ENCODE data around the gene CST8. TPM values are rescaled to one million over a fixed set of nuclear protein-coding genes. Genes with fewer than 3 reads are reported as not detected.

The CST8 gene
- total RNA-seq, 1 donor from 2014 or later = not detected

GRCh38 chr20:23475395-23475794 is 15.5 kb upstream of the CST8 start:
- H3K4me3 Mint-ChIP-seq (ENCODE audit: unreplicated experiment) = no peak overlapping the region
- no peak overlapping the region for H3K27ac Mint-ChIP-seq (ENCODE audit: unreplicated experiment)
- no peaks in the 10 kb centered on the region for H3K36me3 Mint-ChIP-seq (ENCODE audit: unreplicated experiment)
- H3K27me3 Mint-ChIP-seq (ENCODE audit: unreplicated experiment) = peaks cover 11% of the 10 kb centered on the region
- TF ChIP-seq CTCF (IDR thresholded peaks at IDR 0.05) = no peak
- H3K4me1 Mint-ChIP-seq (ENCODE audit: unreplicated experiment) = no peaks in the 10 kb centered on the region
- DNase-seq (ENCODE audit: extremely low spot score, unreplicated experiment) = no peak
- H3K9me3 Mint-ChIP-seq (ENCODE audit: unreplicated experiment) = no peaks in the 10 kb centered on the region

DNA sequence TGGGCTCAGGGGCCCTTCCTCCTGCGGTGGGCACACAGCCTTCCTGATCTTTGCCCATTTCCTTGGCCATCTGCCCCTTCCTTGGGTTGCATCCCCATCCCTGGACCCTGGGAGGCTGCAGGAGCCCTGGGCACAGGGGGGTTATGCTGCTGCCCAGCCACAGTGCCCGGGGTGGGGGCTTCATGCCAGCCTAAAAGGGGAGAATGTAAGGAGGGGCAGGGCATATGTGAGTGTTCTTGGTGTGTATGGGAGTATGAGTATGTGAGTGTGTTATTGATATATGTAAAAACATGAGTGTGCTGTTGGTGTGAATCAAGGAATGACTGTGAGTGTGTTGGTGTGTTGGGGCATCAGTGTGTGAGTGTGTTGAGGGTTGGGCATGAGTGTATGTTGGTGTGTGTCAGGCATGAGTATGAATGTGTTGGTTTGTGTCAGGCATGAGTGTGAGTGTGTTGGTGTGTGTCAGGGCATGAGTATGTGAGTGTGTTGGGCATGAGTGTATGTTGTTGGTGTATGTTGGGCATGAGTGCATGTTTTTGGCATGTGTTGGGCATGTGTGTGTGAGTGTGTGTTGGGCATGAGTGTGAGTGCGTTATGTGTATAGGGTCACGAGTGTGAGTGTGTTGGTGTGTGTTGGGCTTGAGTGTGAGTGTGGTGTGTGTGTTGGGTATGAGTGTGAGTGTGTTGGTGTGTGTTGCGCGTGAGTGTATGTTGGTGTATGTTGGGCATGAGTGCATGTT is 14.7 kb upstream of the CST8 start:
- no peaks in the 10 kb centered on the region for H3K4me1 Mint-ChIP-seq (ENCODE audit: unreplicated experiment)
- no peak overlapping the region for H3K27ac Mint-ChIP-seq (ENCODE audit: unreplicated experiment)
- H3K4me3 Mint-ChIP-seq (ENCODE audit: unreplicated experiment) = no peak overlapping the region
- H3K9me3 Mint-ChIP-seq (ENCODE audit: unreplicated experiment) = no peaks in the 10 kb centered on the region
- no peak for DNase-seq (ENCODE audit: extremely low spot score, unreplicated experiment)
- H3K36me3 Mint-ChIP-seq (ENCODE audit: unreplicated experiment) = no peaks in the 10 kb centered on the region
- H3K27me3 Mint-ChIP-seq (ENCODE audit: unreplicated experiment) = peaks cover 6% of the 10 kb centered on the region
- no peak for TF ChIP-seq CTCF (IDR thresholded peaks at IDR 0.05)

- H3K4me1 Mint-ChIP-seq (ENCODE audit: unreplicated experiment) = no peaks in the 10 kb centered on the region
- DNase-seq (ENCODE audit: extremely low spot score, unreplicated experiment) = no peak
- H3K9me3 Mint-ChIP-seq (ENCODE audit: unreplicated experiment) = no peaks in the 10 kb centered on the region
- no peak overlapping the region for H3K27ac Mint-ChIP-seq (ENCODE audit: unreplicated experiment)
- no peaks in the 10 kb centered on the region for H3K36me3 Mint-ChIP-seq (ENCODE audit: unreplicated experiment)
- H3K27me3 Mint-ChIP-seq (ENCODE audit: unreplicated experiment) = peaks cover 6% of the 10 kb centered on the region
- no peak for TF ChIP-seq CTCF (IDR thresholded peaks at IDR 0.05)
- no peak overlapping the region for H3K4me3 Mint-ChIP-seq (ENCODE audit: unreplicated experiment)
These were observed 13.7 kb upstream of the CST8 start for GRCh38 chr20:23477223-23477622.

GRCh38 chr20:23479043-23479442 is 11.9 kb upstream of the CST8 start:
- Mint-ChIP-seq H3K4me3 (ENCODE audit: unreplicated experiment) (no peak overlapping the region), H3K27me3 (ENCODE audit: unreplicated experiment) (peaks cover 6% of the 10 kb centered on the region), H3K9me3 (ENCODE audit: unreplicated experiment) (no peaks in the 10 kb centered on the region), H3K4me1 (ENCODE audit: unreplicated experiment) (no peaks in the 10 kb centered on the region), H3K27ac (ENCODE audit: unreplicated experiment) (no peak overlapping the region), H3K36me3 (ENCODE audit: unreplicated experiment) (no peaks in the 10 kb centered on the region)
- no peak for TF ChIP-seq CTCF (IDR thresholded peaks at IDR 0.05)
- DNase-seq (ENCODE audit: extremely low spot score, unreplicated experiment) = no peak

DNA sequence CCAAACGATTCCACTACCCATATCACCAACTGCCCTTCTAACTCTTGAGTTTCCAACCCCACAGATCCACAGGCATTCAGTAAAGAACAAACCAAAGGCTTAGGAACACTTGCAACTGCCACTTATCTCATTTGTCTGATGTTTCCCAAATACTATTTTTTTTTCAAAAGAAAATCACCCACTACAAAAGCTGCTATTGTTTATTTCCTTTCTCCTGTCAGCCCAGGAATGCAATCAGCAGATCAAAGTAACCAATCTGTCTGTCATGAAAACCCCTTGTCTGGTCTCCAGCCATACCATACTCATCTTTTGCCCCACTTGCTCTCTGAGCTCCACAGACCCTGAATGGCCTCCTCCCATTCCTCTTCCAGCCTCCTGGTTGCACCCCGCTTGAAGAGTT is 8.8 kb upstream of the CST8 start:
- DNase-seq (ENCODE audit: extremely low spot score, unreplicated experiment) = no peak
- no peaks in the 10 kb centered on the region for H3K9me3 Mint-ChIP-seq (ENCODE audit: unreplicated experiment)
- no peaks in the 10 kb centered on the region for H3K4me1 Mint-ChIP-seq (ENCODE audit: unreplicated experiment)
- peaks cover 8% of the 10 kb centered on the region for H3K27me3 Mint-ChIP-seq (ENCODE audit: unreplicated experiment)
- TF ChIP-seq CTCF (IDR thresholded peaks at IDR 0.05) = no peak
- no peaks in the 10 kb centered on the region for H3K36me3 Mint-ChIP-seq (ENCODE audit: unreplicated experiment)
- no peak overlapping the region for H3K4me3 Mint-ChIP-seq (ENCODE audit: unreplicated experiment)
- H3K27ac Mint-ChIP-seq (ENCODE audit: unreplicated experiment) = no peak overlapping the region
